HepG2 (cell line): ENCODE measurements around the gene FAHD2A. TPM values are rescaled to one million over a fixed set of nuclear protein-coding genes. Genes with fewer than 3 reads are reported as not detected.

Experiments
- CC2D1A ChIP-seq: sonication (generic); formaldehyde crosslinking; IDR thresholded peaks from 2 replicates; pipeline ENCODE4 v1.8.1; 2023; ENCODE audit warnings: mild to moderate bottlenecking, missing genetic modification reagents
- DR1 ChIP-seq: sonication (generic); formaldehyde crosslinking; IDR thresholded peaks from 2 replicates; pipeline ENCODE4 v1.8.0; 2021; ENCODE audit warnings: mild to moderate bottlenecking, missing genetic modification reagents, inconsistent platforms
- HMG20B ChIP-seq: conservative IDR thresholded peaks from 2 replicates; pipeline ENCODE4 v1.6.1; 2016; ENCODE audit warnings: missing genetic modification reagents, missing compliant biosample characterization
- IRX3 ChIP-seq: sonication (generic); formaldehyde crosslinking; IDR thresholded peaks from 2 replicates; pipeline ENCODE4 v1.8.1; 2023; ENCODE audit warnings: mild to moderate bottlenecking, low read depth, missing genetic modification reagents, borderline replicate concordance
- MLLT10 ChIP-seq: sonication (generic); formaldehyde crosslinking; IDR thresholded peaks from 2 replicates; pipeline ENCODE4 v1.4.0; 2020; ENCODE audit warnings: missing genetic modification reagents
- MTF2 ChIP-seq: sonication (generic); formaldehyde crosslinking; IDR thresholded peaks from 2 replicates; pipeline ENCODE4 v1.5.0; 2020; ENCODE audit warnings: missing genetic modification reagents, borderline replicate concordance
- SCMH1 ChIP-seq: sonication (generic); formaldehyde crosslinking; IDR thresholded peaks from 2 replicates; pipeline ENCODE4 v1.9.0; 2021; ENCODE audit warnings: missing genetic modification reagents, mild to moderate bottlenecking, borderline replicate concordance
- SNAPC2 ChIP-seq: sonication (generic); formaldehyde crosslinking; IDR thresholded peaks from 2 replicates; pipeline ENCODE4 v1.8.1; 2022; ENCODE audit warnings: mild to moderate bottlenecking, missing genetic modification reagents
- STAG1 ChIP-seq: sonication (generic); formaldehyde crosslinking; IDR thresholded peaks from 2 replicates; pipeline ENCODE4 v1.4.0; 2020; ENCODE audit warnings: missing genetic modification reagents
- TAF15 ChIP-seq: fragments of 200-400 bp; formaldehyde crosslinking; IDR thresholded peaks from one replicate; pipeline ENCODE4 v1.6.1; 2018; ENCODE audit warnings: mild to moderate bottlenecking, low read depth, low read length; ENCODE audit not compliant: poor library complexity, severe bottlenecking
- TBL1XR1 ChIP-seq: fragments of 150-350 bp; IDR thresholded peaks from 2 replicates; pipeline ENCODE4 v1.6.1; 2014; ENCODE audit warnings: borderline replicate concordance, low read length; ENCODE audit not compliant: partially characterized antibody
- TEAD3 ChIP-seq: optimal IDR thresholded peaks from 2 replicates; pipeline ENCODE3; 2016; ENCODE audit warnings: borderline replicate concordance
- ZBTB7B ChIP-seq: sonication (generic); formaldehyde crosslinking; IDR thresholded peaks from 2 replicates; pipeline ENCODE4 v1.4.0; 2020; ENCODE audit warnings: missing genetic modification reagents
- ZFP36L1 ChIP-seq: sonication (generic); formaldehyde crosslinking; IDR thresholded peaks from 2 replicates; pipeline ENCODE4 v1.8.0; 2022; ENCODE audit warnings: mild to moderate bottlenecking, missing genetic modification reagents, moderate library complexity
- ZNF446 ChIP-seq: sonication (generic); formaldehyde crosslinking; IDR thresholded peaks from 2 replicates; pipeline ENCODE4 v1.5.0; 2020; ENCODE audit warnings: mild to moderate bottlenecking, missing genetic modification reagents
- ZNF850 ChIP-seq: sonication (generic); formaldehyde crosslinking; conservative IDR thresholded peaks from 2 replicates; pipeline ENCODE4 v1.9.0; 2021; ENCODE audit warnings: mild to moderate bottlenecking, missing genetic modification reagents
- ZNF891 ChIP-seq: sonication (generic); formaldehyde crosslinking; IDR thresholded peaks from 2 replicates; pipeline ENCODE4 v1.5.0; 2020; ENCODE audit warnings: mild to moderate bottlenecking, missing genetic modification reagents
- polyA plus RNA-seq, 8 experiments: library from polyadenylated mRNA; depleted of rRNA in 3 of 8; stranded (reverse) in 7 of 8; unstranded in 1 of 8; fragments of >200 nt; fragmentation: Illumina TruSeq in 4 of 8; extraction: Trizol in 4 of 8; gene quantifications; 2 replicates each; pipeline versions ENCODE4 v1.2.1 to v1.2.3, GENCODE V29; 2011 to 2016; ENCODE audit warnings: low read depth in 4 of 8, missing spikeins in 1 of 8, mixed read lengths in 1 of 8; ENCODE audit not compliant: insufficient read depth in 1 of 8
- total RNA-seq, 5 experiments: library from RNA; depleted of rRNA; stranded (reverse); fragments of >200 nt; fragmentation: Illumina TruSeq; extraction: Trizol; gene quantifications; 2 replicates each; pipeline ENCODE4 v1.2.3, GENCODE V29; 2016; ENCODE audit warnings: low read depth in 1 of 5
- TF ChIP-seq, protein P1 (sequence below): sonication (generic); formaldehyde crosslinking; IDR thresholded peaks from 2 replicates; pipeline ENCODE4 v1.4.0; 2020; ENCODE audit warnings: missing genetic modification reagents, mild to moderate bottlenecking, borderline replicate concordance
- TF ChIP-seq, protein P2 (sequence below): sonication (generic); formaldehyde crosslinking; IDR thresholded peaks from 2 replicates; pipeline ENCODE4 v1.9.0; 2021; ENCODE audit warnings: missing genetic modification reagents, mild to moderate bottlenecking, borderline replicate concordance
- TF ChIP-seq, protein P3 (sequence below): sonication (generic); formaldehyde crosslinking; conservative IDR thresholded peaks from 2 replicates; pipeline ENCODE4 v1.4.0; 2020; ENCODE audit warnings: missing genetic modification reagents
- TF ChIP-seq, protein P4 (sequence below): sonication (generic); formaldehyde crosslinking; IDR thresholded peaks from 2 replicates; pipeline ENCODE4 v1.5.0; 2020; ENCODE audit warnings: missing genetic modification reagents
- TF ChIP-seq, protein P5 (sequence below): IDR thresholded peaks from 2 replicates; pipeline ENCODE4 v1.6.1; 2016; ENCODE audit warnings: missing compliant biosample characterization, missing genetic modification reagents, borderline replicate concordance

Gene FAHD2A
- total and polyA plus RNA-seq, 2 of the 13 experiments (the other 11 are each of a cell fraction or from before 2014, with no cell fraction given) = 34.0 to 44.2 TPM

DNA sequence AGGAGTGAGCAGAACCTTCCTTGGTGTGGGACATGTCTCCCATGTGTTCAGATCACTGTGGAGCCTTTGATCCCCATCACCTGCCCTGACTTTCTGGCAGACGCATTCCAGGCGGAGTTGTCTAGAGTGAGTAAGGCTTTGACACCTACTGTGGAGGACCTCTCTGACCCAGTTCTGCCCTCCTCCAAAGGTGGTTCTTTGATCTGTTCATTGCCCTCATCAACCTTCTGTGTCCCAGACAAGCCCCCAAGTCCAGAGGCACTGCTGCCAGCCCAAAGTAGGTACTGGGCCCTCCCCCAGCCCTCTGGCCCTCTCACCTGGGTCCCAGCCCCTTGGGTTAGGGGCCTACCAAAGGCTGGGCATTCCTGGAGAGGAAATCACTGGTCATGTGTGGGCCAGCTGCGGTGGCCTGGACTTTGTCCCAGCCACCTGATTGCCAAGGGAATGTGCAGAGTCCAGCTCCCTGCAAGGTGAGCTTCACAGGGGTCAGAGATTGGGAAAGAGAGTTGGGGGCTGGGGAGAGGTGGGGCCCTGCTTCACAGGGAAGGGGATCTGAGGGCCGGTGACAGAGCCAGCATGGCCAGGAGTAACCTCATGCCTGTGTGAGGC is 12.1 kb upstream of the FAHD2A start (continued):
- TF ChIP-seq, protein P1, sequence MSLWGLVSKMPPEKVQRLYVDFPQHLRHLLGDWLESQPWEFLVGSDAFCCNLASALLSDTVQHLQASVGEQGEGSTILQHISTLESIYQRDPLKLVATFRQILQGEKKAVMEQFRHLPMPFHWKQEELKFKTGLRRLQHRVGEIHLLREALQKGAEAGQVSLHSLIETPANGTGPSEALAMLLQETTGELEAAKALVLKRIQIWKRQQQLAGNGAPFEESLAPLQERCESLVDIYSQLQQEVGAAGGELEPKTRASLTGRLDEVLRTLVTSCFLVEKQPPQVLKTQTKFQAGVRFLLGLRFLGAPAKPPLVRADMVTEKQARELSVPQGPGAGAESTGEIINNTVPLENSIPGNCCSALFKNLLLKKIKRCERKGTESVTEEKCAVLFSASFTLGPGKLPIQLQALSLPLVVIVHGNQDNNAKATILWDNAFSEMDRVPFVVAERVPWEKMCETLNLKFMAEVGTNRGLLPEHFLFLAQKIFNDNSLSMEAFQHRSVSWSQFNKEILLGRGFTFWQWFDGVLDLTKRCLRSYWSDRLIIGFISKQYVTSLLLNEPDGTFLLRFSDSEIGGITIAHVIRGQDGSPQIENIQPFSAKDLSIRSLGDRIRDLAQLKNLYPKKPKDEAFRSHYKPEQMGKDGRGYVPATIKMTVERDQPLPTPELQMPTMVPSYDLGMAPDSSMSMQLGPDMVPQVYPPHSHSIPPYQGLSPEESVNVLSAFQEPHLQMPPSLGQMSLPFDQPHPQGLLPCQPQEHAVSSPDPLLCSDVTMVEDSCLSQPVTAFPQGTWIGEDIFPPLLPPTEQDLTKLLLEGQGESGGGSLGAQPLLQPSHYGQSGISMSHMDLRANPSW (CRISPR knock-in tag) = no peak
- TF ChIP-seq TAF15 = no peak
- no peak for TF ChIP-seq ZFP36L1 (CRISPR knock-in tag)
- TF ChIP-seq, protein P2, sequence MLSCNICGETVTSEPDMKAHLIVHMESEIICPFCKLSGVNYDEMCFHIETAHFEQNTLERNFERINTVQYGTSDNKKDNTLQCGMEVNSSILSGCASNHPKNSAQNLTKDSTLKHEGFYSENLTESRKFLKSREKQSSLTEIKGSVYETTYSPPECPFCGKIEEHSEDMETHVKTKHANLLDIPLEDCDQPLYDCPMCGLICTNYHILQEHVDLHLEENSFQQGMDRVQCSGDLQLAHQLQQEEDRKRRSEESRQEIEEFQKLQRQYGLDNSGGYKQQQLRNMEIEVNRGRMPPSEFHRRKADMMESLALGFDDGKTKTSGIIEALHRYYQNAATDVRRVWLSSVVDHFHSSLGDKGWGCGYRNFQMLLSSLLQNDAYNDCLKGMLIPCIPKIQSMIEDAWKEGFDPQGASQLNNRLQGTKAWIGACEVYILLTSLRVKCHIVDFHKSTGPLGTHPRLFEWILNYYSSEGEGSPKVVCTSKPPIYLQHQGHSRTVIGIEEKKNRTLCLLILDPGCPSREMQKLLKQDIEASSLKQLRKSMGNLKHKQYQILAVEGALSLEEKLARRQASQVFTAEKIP (CRISPR knock-in tag) = no peak
- no peak for TF ChIP-seq DR1 (CRISPR knock-in tag)
- no peak for TF ChIP-seq MLLT10
- no peak for TF ChIP-seq ZNF446
- TF ChIP-seq STAG1 = no peak
- peak; percentile 84 for TF ChIP-seq ZBTB7B
- peak; percentile 76; the same call in 1 of the 2 replicates for TF ChIP-seq IRX3 (CRISPR knock-in tag)
- TF ChIP-seq SNAPC2 (CRISPR knock-in tag) = 0 out of 2 replicates have a peak, but pooled peaks have one; percentile 40
- TF ChIP-seq, protein P3, sequence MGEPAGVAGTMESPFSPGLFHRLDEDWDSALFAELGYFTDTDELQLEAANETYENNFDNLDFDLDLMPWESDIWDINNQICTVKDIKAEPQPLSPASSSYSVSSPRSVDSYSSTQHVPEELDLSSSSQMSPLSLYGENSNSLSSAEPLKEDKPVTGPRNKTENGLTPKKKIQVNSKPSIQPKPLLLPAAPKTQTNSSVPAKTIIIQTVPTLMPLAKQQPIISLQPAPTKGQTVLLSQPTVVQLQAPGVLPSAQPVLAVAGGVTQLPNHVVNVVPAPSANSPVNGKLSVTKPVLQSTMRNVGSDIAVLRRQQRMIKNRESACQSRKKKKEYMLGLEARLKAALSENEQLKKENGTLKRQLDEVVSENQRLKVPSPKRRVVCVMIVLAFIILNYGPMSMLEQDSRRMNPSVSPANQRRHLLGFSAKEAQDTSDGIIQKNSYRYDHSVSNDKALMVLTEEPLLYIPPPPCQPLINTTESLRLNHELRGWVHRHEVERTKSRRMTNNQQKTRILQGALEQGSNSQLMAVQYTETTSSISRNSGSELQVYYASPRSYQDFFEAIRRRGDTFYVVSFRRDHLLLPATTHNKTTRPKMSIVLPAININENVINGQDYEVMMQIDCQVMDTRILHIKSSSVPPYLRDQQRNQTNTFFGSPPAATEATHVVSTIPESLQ = no peak
- 0 out of 2 replicates have a peak, but pooled peaks have one; percentile 61 for TF ChIP-seq ZNF850
- peak; percentile 85 for TF ChIP-seq TEAD3
- no peak; the same call in 1 of the 2 replicates for TF ChIP-seq MTF2
- TF ChIP-seq, protein P4, sequence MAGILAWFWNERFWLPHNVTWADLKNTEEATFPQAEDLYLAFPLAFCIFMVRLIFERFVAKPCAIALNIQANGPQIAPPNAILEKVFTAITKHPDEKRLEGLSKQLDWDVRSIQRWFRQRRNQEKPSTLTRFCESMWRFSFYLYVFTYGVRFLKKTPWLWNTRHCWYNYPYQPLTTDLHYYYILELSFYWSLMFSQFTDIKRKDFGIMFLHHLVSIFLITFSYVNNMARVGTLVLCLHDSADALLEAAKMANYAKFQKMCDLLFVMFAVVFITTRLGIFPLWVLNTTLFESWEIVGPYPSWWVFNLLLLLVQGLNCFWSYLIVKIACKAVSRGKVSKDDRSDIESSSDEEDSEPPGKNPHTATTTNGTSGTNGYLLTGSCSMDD (CRISPR knock-in tag) = no peak
- no peak for TF ChIP-seq CC2D1A
- TF ChIP-seq TBL1XR1 = peak; percentile 51
- no peak for TF ChIP-seq SCMH1 (CRISPR knock-in tag)
- TF ChIP-seq ZNF891 (CRISPR knock-in tag) = no peak
- TF ChIP-seq, protein P5, sequence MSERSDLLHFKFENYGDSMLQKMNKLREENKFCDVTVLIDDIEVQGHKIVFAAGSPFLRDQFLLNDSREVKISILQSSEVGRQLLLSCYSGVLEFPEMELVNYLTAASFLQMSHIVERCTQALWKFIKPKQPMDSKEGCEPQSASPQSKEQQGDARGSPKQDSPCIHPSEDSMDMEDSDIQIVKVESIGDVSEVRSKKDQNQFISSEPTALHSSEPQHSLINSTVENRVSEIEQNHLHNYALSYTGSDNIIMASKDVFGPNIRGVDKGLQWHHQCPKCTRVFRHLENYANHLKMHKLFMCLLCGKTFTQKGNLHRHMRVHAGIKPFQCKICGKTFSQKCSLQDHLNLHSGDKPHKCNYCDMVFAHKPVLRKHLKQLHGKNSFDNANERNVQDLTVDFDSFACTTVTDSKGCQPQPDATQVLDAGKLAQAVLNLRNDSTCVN (CRISPR knock-in tag) = no peak; the same call in 1 of the 2 replicates
- TF ChIP-seq HMG20B (CRISPR knock-in tag) = no peak
